Heart left ventricle (tissue), 13 donors: ENCODE data around the gene S100A7A.

Source experiments
- CTCF ChIP-seq, 12 donors: fragments of 200-600 bp; sonication (generic) in 4 of 12; IDR thresholded peaks; one replicate each; pipeline versions ENCODE4 v1.5.0 to v1.8.0; 2018 to 2022; ENCODE audit warnings: antibody characterized with exemption in 12 of 12, mild to moderate bottlenecking in 5 of 12
- POLR2A ChIP-seq, 2 donors: fragments of 450-650 bp; IDR thresholded peaks; one replicate each; pipeline ENCODE4 v1.6.1; 2017; ENCODE audit warnings: antibody characterized with exemption in 2 of 2, mild to moderate bottlenecking in 2 of 2, moderate library complexity in 2 of 2
- donor health status: ischemic (EF 13 %, LVEDD 7.1; RV severe dilation, severe dysfunction).
- donor health status: DM: no; HTN: yes; CAD: no.
- donor health status: DM: no; HTN: no; CAD: no.
- donor health status: ischemic (EF 25% LVEDD 6.9; RV normal size, moderate dysfunction).
- donor health status: ischemic (EF 25% LVEDD 5.7; RV mildly dilated, moderate dysfunction).
- donor health status: ischemic (EF 35%, LVEDD 5.7; RV mildly dilated, moderate dysfunction).
- donor health status: nonischemic (EF 11% LVEDD 7.7; RV severe dilation, severe dysfunction).
- donor health status: DM: yes; HTN: yes; CAD: no.
- donor health status: PGD.
- donor health status: ischemic (EF 29% LVEDD 5.4; RV normal size, mild dysfunction).
- donor health status: nonischemic (EF 23%, LVEDD 6.1; RV moderate dilation, normal function).

DNA sequence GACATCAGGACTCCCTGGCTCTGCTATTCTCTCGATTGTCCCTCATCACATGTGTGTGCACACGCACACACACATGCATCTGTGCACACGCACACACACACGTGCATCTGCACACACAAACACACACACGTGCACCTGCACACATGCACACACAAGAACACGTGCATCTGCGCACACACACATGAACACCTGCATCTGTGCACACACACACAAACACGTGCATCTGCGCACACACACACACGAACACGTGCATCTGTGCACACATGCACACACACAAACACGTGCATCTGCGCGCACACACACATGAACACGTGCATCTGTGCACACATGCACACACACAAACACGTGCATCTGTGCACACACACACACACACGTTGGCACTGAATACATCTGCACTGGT lies 14.7 kb downstream of the S100A7A start:
- TF ChIP-seq CTCF (IDR thresholded peaks at IDR 0.05) (no peak), POLR2A (IDR thresholded peaks at IDR 0.05) (no peak)
